Activated naive CD4-positive, alpha-beta T cell treated with anti-CD3 and anti-CD28 coated beads, Interleukin-2, amount 10 ng/mL, durations not matched to agents 7 days and 5 days (primary cell): ENCODE measurements around the gene PSMC5.
"Not testable (repeated sequence)": the region's sequence is repeated elsewhere in the genome, so short reads cannot be mapped to it uniquely, and the experiment has no call there.

Experiments used
- CTCF ChIA-PET: fragments of 350-600 bp; sonication (Branson Sonifier 250); formaldehyde crosslinking; loops from one replicate; lab custom pipeline; 2021; ENCODE audit warnings: antibody characterized with exemption; lab: Charles Lee
- DNase-seq: peaks from one replicate; pipeline ENCODE4 v3.0.0-alpha.2; 2020
- H3K27ac Mint-ChIP-seq: one replicate; pipeline ENCODE4 v1.8.0; 2021; ENCODE audit warnings: mild to moderate bottlenecking, moderate library complexity, mixed read lengths
- H3K27me3 Mint-ChIP-seq: one replicate; pipeline ENCODE4 v1.8.0; 2021; ENCODE audit warnings: mild to moderate bottlenecking, mixed read lengths
- H3K36me3 Mint-ChIP-seq: one replicate; pipeline ENCODE4 v1.8.0; 2021; ENCODE audit warnings: mixed read lengths
- H3K4me1 Mint-ChIP-seq: one replicate; pipeline ENCODE4 v1.8.0; 2021; ENCODE audit warnings: mixed read lengths
- H3K4me3 Mint-ChIP-seq: one replicate; pipeline ENCODE4 v1.8.0; 2021; ENCODE audit warnings: mild to moderate bottlenecking, moderate library complexity, mixed read lengths
- H3K9me3 Mint-ChIP-seq: one replicate; pipeline ENCODE4 v1.8.0; 2021; ENCODE audit warnings: mixed read lengths

Gene PSMC5

GRCh38 chr17:63837962-63838600, 10.8 kb downstream of the PSMC5 start:
- H3K4me3 Mint-ChIP-seq = no peak overlapping the region
- CTCF ChIA-PET = interaction anchor here (1.0 to 1.4 kb wide), 3 partner anchors 8 to 226 kb away, joined by 3 read pairs; no protein-coding TSS in a partner anchor
- no peak for DNase-seq
- H3K9me3 Mint-ChIP-seq = no peaks in the 10 kb centered on the region
- peak overlapping the region; percentile 64 for H3K27ac Mint-ChIP-seq
- H3K27me3 Mint-ChIP-seq = no peaks in the 10 kb centered on the region
- peaks cover 48% of the 10 kb centered on the region for H3K4me1 Mint-ChIP-seq
- H3K36me3 Mint-ChIP-seq = peaks cover 44% of the 10 kb centered on the region

GRCh38 chr17:63838631-63839171, 11.5 kb downstream of the PSMC5 start:
- Mint-ChIP-seq H3K27ac (peak overlapping the region; percentile 85), H3K9me3 (no peaks in the 10 kb centered on the region), H3K27me3 (no peaks in the 10 kb centered on the region), H3K4me3 (peak overlapping the region; percentile 60), H3K36me3 (peaks cover 39% of the 10 kb centered on the region), H3K4me1 (peaks cover 55% of the 10 kb centered on the region)
- CTCF ChIA-PET = interaction anchor here (1.0 to 1.4 kb wide), 3 partner anchors 9 to 227 kb away, joined by 3 read pairs; no protein-coding TSS in a partner anchor
- DNase-seq = no peak

GRCh38 chr17:63840591-63841349, 13.5 kb downstream of the PSMC5 start:
- Mint-ChIP-seq H3K27ac (peak overlapping the region; percentile 95), H3K9me3 (no peaks in the 10 kb centered on the region), H3K4me1 (peaks cover 56% of the 10 kb centered on the region), H3K36me3 (peaks cover 18% of the 10 kb centered on the region), H3K4me3 (peak overlapping the region; percentile 96), H3K27me3 (peaks cover 3% of the 10 kb centered on the region)
- no peak for DNase-seq
- CTCF ChIA-PET = interaction anchor here (1.1 to 1.3 kb wide), 3 partner anchors 11 to 142 kb away, joined by 4 to 5 read pairs (median 4); no protein-coding TSS in a partner anchor

- peaks cover 16% of the 10 kb centered on the region for H3K36me3 Mint-ChIP-seq
- H3K4me1 Mint-ChIP-seq = peaks cover 54% of the 10 kb centered on the region
- H3K4me3 Mint-ChIP-seq = peak overlapping the region; percentile 96
- peaks cover 3% of the 10 kb centered on the region for H3K27me3 Mint-ChIP-seq
- H3K9me3 Mint-ChIP-seq = no peaks in the 10 kb centered on the region
- CTCF ChIA-PET = interaction anchor here (1.3 kb wide), 1 partner anchor 12 kb away, joined by 5 read pairs; no protein-coding TSS in a partner anchor
- peak overlapping the region; percentile 95 for H3K27ac Mint-ChIP-seq
- peak; percentile 46 for DNase-seq
These were observed 14.3 kb downstream of the PSMC5 start for GRCh38 chr17:63841350-63842172.

GRCh38 chr17:63842173-63842539, 14.9 kb downstream of the PSMC5 start:
- DNase-seq = no peak
- peak overlapping the region; percentile 95 for H3K27ac Mint-ChIP-seq
- peaks cover 10% of the 10 kb centered on the region for H3K36me3 Mint-ChIP-seq
- peaks cover 3% of the 10 kb centered on the region for H3K27me3 Mint-ChIP-seq
- CTCF ChIA-PET = no interaction called here
- no peaks in the 10 kb centered on the region for H3K9me3 Mint-ChIP-seq
- H3K4me3 Mint-ChIP-seq = peak overlapping the region; percentile 96
- peaks cover 53% of the 10 kb centered on the region for H3K4me1 Mint-ChIP-seq

- H3K36me3 Mint-ChIP-seq = peaks cover 12% of the 10 kb centered on the region
- peak within 1 kb of the TSS; percentile 98 for H3K27ac Mint-ChIP-seq
- H3K4me3 Mint-ChIP-seq = peak within 1 kb of the TSS; percentile 96
- CTCF ChIA-PET = interaction anchor here (0.6 kb wide), 1 partner anchor 9 kb away, joined by 3 read pairs; no protein-coding TSS in a partner anchor
- H3K9me3 Mint-ChIP-seq = peaks cover 1% of the 10 kb centered on the region
- DNase-seq = peak; percentile 99
- peaks cover 53% of the 10 kb centered on the region for H3K4me1 Mint-ChIP-seq
- H3K27me3 Mint-ChIP-seq = peaks cover 3% of the 10 kb centered on the region
These were observed 15.5 kb downstream of the PSMC5 start, which contains the start of gene SMARCD2 for GRCh38 chr17:63842540-63843386. SMARCD2 (minus strand) TSS chr17:63842685; CDS start chr17:63842674, 11 bp downstream.

GRCh38 chr17:63843387-63843888, 16.2 kb downstream of the PSMC5 start:
- not testable (repeated sequence) for H3K9me3 Mint-ChIP-seq, H3K27me3 Mint-ChIP-seq
- H3K27ac Mint-ChIP-seq = peak overlapping the region; percentile 98
- CTCF ChIA-PET = interaction anchor here (0.6 to 1.5 kb wide), 2 partner anchors 9 to 24 kb away, joined by 3 read pairs; no protein-coding TSS in a partner anchor
- DNase-seq = peak; percentile 60
- H3K36me3 Mint-ChIP-seq = peaks cover 17% of the 10 kb centered on the region
- H3K4me1 Mint-ChIP-seq = peaks cover 56% of the 10 kb centered on the region
- peak overlapping the region; percentile 84 for H3K4me3 Mint-ChIP-seq

- H3K27ac Mint-ChIP-seq = peak overlapping the region; percentile 98
- H3K4me3 Mint-ChIP-seq = peak overlapping the region; percentile 84
- H3K9me3 Mint-ChIP-seq = peaks cover 10% of the 10 kb centered on the region
- peaks cover 20% of the 10 kb centered on the region for H3K36me3 Mint-ChIP-seq
- peaks cover 56% of the 10 kb centered on the region for H3K4me1 Mint-ChIP-seq
- CTCF ChIA-PET = interaction anchor here (1.4 to 2.1 kb wide), 3 partner anchors 10 to 23 kb away, joined by 3 to 7 read pairs (median 5); no protein-coding TSS in a partner anchor
- H3K27me3 Mint-ChIP-seq = peaks cover 8% of the 10 kb centered on the region
- DNase-seq = no peak
These were observed 16.9 kb downstream of the PSMC5 start for GRCh38 chr17:63843910-63844677.

GRCh38 chr17:63845509-63845908, 18.3 kb downstream of the PSMC5 start:
- H3K27ac Mint-ChIP-seq = no peak overlapping the region
- H3K4me1 Mint-ChIP-seq = peaks cover 49% of the 10 kb centered on the region
- H3K27me3 Mint-ChIP-seq = peaks cover 21% of the 10 kb centered on the region

GRCh38 chr17:63847525-63848249, 20.5 kb downstream of the PSMC5 start:
- H3K4me1 Mint-ChIP-seq = peaks cover 41% of the 10 kb centered on the region
- H3K36me3 Mint-ChIP-seq = peaks cover 10% of the 10 kb centered on the region
- H3K4me3 Mint-ChIP-seq = peak overlapping the region; percentile 44
- H3K9me3 Mint-ChIP-seq = peaks cover 10% of the 10 kb centered on the region
- peak overlapping the region; percentile 93 for H3K27ac Mint-ChIP-seq
- CTCF ChIA-PET = interaction anchor here (1.5 to 3.2 kb wide), 4 partner anchors 12 to 34 kb away, joined by 3 to 28 read pairs (median 12); partner anchors contain the start of gene GH2
- H3K27me3 Mint-ChIP-seq = peaks cover 34% of the 10 kb centered on the region
- no peak for DNase-seq

More at GRCh38 chr17:63845509-63845908, 18.3 kb downstream of the PSMC5 start:
- H3K36me3 Mint-ChIP-seq = peaks cover 17% of the 10 kb centered on the region
- CTCF ChIA-PET = interaction anchor here (2.1 kb wide), 1 partner anchor 11 kb away, joined by 5 read pairs; no protein-coding TSS in a partner anchor
- H3K9me3 Mint-ChIP-seq = peaks cover 10% of the 10 kb centered on the region
- no peak overlapping the region for H3K4me3 Mint-ChIP-seq
- DNase-seq = no peak
